OCI-LY3 (cell line): ENCODE measurements around the gene MTCH1.

ENCODE experiments used
- CTCF ChIP-seq: fragments of 200-600, 300-600 bp; sonication (generic); IDR thresholded peaks from 2 replicates; pipeline ENCODE4 v1.5.1; 2014; ENCODE audit warnings: antibody characterized with exemption, low read length, low read depth
- EZH2phosphoT487 ChIP-seq: fragments of 200-600 bp; shearing (Covaris generic); IDR thresholded peaks from 2 replicates; pipeline ENCODE4 v1.6.1; 2018; ENCODE audit warnings: antibody characterized with exemption, mixed run types, low read depth

- TF ChIP-seq CTCF (no peak), EZH2phosphoT487 (no peak)
Measured at GRCh38 chr6:36929607-36930006, 56.4 kb downstream of the MTCH1 start.
